IPS-18a (cell line): ENCODE measurements around the gene ADGRG3.
A peak's percentile ranks its signal among the peaks of the same experiment; 100 is the strongest.
"Not testable (repeated sequence)": the region's sequence is repeated elsewhere in the genome, so short reads cannot be mapped to it uniquely, and the experiment has no call there.

Source experiments
- H3K27ac ChIP-seq: one replicate; pipeline ENCODE4 v1.5.1; 2013; ENCODE audit warnings: low read length
- H3K27me3 ChIP-seq: one replicate; pipeline ENCODE4 v1.6.1; 2013; ENCODE audit warnings: mild to moderate bottlenecking, low read length; ENCODE audit not compliant: control insufficient read depth, insufficient read depth
- H3K36me3 ChIP-seq: one replicate; pipeline ENCODE4 v1.6.1; 2013; ENCODE audit warnings: low read depth, low read length; ENCODE audit not compliant: control insufficient read depth
- H3K4me1 ChIP-seq: one replicate; pipeline ENCODE4 v1.6.1; 2013; ENCODE audit warnings: low read depth, low read length; ENCODE audit not compliant: control insufficient read depth
- H3K4me3 ChIP-seq: one replicate; pipeline ENCODE4 v1.5.1; 2013; ENCODE audit warnings: low read length
- H3K9ac ChIP-seq: one replicate; pipeline ENCODE4 v1.6.1; 2013; ENCODE audit warnings: mild to moderate bottlenecking, low read length, moderate library complexity
- H3K9me3 ChIP-seq: one replicate; pipeline ENCODE4 v1.6.1; 2013; ENCODE audit warnings: low read depth, low read length; ENCODE audit not compliant: control insufficient read depth

ADGRG3 gene

DNA sequence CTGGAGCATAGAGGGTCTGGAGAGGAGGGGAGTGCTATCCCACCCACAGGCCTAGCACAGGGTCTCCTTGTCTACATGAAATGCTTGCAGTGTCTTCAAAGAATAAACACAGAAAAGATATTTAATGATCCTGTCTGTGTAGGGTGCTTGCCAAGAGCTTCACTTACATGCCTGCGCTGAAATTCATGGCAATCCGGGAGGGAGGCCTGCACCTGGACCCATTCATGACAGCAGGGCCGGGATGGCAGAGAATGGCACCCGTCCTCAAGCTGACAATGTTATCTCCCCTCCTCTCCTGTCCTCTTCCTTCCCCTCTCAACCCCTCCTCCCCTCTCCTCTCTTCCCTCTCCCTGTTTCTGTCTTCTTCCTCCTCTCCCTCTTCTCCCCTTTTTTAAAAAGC is 2.1 kb downstream of the ADGRG3 start:
- Histone ChIP-seq H3K4me3 (no peak overlapping the region), H3K27ac (no peak overlapping the region)

GRCh38 chr16:57671451-57671850 is 3.3 kb downstream of the ADGRG3 start:
- not testable (repeated sequence) for H3K27ac ChIP-seq, H3K27me3 ChIP-seq, H3K9me3 ChIP-seq, H3K36me3 ChIP-seq, H3K9ac ChIP-seq, H3K4me3 ChIP-seq
- H3K4me1 ChIP-seq: peaks cover 11% of the 10 kb centered on the region

More for the DNA sequence above, 2.1 kb downstream of the ADGRG3 start:
- no peaks in the 10 kb centered on the region for H3K36me3 ChIP-seq
- no peaks in the 10 kb centered on the region for H3K27me3 ChIP-seq
- H3K9me3 ChIP-seq: no peaks in the 10 kb centered on the region
- no peaks in the 10 kb centered on the region for H3K4me1 ChIP-seq
- H3K9ac ChIP-seq: no peak overlapping the region

GRCh38 chr16:57672416-57672815 is 4.3 kb downstream of the ADGRG3 start:
- H3K4me3 ChIP-seq: no peak overlapping the region
- no peaks in the 10 kb centered on the region for H3K27me3 ChIP-seq
- H3K4me1 ChIP-seq: peaks cover 12% of the 10 kb centered on the region
- no peak overlapping the region for H3K9ac ChIP-seq
- no peak overlapping the region for H3K27ac ChIP-seq
- H3K36me3 ChIP-seq: no peaks in the 10 kb centered on the region
- no peaks in the 10 kb centered on the region for H3K9me3 ChIP-seq

GRCh38 chr16:57672824-57673223 is 4.7 kb downstream of the ADGRG3 start:
- no peaks in the 10 kb centered on the region for H3K9me3 ChIP-seq
- H3K4me1 ChIP-seq: peaks cover 12% of the 10 kb centered on the region
- H3K36me3 ChIP-seq: no peaks in the 10 kb centered on the region
- no peaks in the 10 kb centered on the region for H3K27me3 ChIP-seq
- H3K27ac ChIP-seq: no peak overlapping the region
- H3K9ac ChIP-seq: no peak overlapping the region
- no peak overlapping the region for H3K4me3 ChIP-seq

DNA sequence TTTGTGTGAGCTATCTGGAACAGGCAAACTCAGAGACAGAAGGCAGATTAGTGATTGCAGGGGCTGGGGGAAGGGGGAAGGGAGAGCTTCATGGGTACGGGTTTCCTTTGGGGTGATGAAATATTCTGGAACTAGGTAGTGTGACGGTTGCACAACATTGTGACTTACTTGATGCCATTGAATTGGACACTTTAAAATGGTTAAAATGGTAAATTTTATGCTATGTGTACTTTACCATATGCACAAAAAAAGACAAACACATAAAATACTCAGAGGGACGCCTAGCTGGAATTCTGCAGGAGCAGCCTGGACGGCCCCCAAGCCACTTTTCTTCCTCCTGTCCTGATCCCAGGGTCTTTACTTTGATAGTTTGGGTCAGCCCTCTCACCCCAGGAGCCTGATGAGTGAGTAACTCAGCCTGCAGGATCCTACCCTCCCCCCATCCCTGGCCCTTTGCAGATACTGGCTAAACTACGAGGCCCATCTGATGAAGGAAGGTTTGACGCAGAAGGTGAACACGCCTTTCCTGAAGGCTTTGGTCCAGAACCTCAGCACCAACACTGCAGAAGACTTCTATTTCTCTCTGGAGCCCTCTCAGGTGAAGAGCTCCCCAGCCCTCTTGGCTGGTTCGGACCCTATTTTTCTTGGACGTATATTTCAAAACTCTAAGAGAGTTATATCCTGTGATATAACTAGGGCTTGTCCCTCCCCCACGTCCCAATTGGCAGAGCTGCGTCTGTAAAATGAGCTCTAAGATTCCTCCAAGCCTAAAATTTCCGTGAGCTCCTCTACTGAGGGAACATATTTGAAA is 7.8 kb downstream of the ADGRG3 start:
- peak overlapping the region; percentile 8 for H3K4me3 ChIP-seq
- no peak overlapping the region for H3K27ac ChIP-seq
- H3K9ac ChIP-seq: no peak overlapping the region
- H3K36me3 ChIP-seq: no peaks in the 10 kb centered on the region
- no peaks in the 10 kb centered on the region for H3K9me3 ChIP-seq
- H3K4me1 ChIP-seq: peaks cover 12% of the 10 kb centered on the region
- H3K27me3 ChIP-seq: no peaks in the 10 kb centered on the region

DNA sequence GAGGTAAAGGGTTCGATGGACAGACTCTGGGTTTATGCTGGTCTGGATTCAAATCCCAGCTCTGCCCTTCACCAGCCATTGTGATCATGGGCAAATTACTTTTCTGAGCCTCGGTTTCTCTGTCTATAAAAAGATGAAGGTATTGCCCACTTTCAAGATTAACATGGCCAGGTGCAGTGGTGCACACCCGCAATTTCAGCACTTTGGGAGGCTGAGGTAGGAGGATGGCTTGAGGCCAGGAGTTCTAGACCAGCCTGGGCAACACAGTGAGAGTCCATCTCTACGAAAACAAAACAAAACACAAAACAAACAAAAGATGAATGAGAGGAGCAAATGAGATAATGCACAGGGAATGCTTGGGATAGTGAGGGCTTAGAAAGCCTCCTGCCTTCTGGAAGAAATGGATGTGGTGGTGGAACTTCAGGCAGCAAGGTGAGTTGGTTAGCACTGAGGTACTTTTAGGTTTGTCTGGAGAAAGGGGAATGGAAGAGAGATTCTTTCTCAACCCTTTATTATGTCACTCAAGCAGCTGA is 8.5 kb downstream of the ADGRG3 start:
- no peak overlapping the region for H3K4me3 ChIP-seq
- no peak overlapping the region for H3K27ac ChIP-seq
- no peaks in the 10 kb centered on the region for H3K9me3 ChIP-seq
- no peaks in the 10 kb centered on the region for H3K36me3 ChIP-seq
- no peak overlapping the region for H3K9ac ChIP-seq
- H3K27me3 ChIP-seq: no peaks in the 10 kb centered on the region
- peaks cover 12% of the 10 kb centered on the region for H3K4me1 ChIP-seq

DNA sequence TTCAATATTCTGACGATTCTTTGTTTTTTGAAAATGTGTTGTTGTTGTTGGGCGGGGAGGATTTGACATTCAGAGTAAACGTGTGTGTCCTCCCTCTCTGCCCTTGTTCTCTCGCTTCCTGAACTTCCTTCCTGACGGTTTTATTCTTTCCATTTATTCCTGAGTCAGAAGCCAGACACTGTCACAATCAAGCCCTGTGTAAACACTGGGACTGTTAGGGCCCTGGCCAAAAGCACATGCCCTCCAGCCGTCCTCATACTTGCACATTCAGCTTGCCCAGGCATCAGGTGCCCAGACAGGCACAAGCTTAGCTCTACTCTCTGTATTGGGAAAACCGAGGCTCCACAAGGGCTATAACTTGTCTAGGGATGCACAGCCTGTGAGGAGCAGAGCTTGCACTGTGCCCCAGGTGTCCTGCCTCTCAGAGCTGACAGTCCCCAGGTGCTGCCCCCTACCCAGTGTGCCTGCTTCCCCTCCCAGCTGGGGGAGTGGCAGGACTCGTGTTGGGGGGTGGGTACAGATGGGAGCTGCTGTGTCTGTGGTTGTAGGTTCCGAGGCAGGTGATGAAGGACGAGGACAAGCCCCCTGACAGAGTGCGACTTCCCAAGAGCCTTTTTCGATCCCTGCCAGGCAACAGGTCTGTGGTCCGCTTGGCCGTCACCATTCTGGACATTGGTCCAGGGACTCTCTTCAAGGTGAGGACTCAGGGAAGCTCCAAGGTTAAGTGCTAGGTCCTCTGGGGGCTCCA is 9.7 kb downstream of the ADGRG3 start:
- H3K9ac ChIP-seq: no peak overlapping the region
- H3K36me3 ChIP-seq: no peaks in the 10 kb centered on the region
- peaks cover 12% of the 10 kb centered on the region for H3K4me1 ChIP-seq
- no peak overlapping the region for H3K4me3 ChIP-seq
- no peaks in the 10 kb centered on the region for H3K9me3 ChIP-seq
- no peaks in the 10 kb centered on the region for H3K27me3 ChIP-seq
- H3K27ac ChIP-seq: no peak overlapping the region

GRCh38 chr16:57679016-57679415 is 10.9 kb downstream of the ADGRG3 start:
- no peaks in the 10 kb centered on the region for H3K36me3 ChIP-seq
- H3K4me1 ChIP-seq: peaks cover 12% of the 10 kb centered on the region
- H3K27ac ChIP-seq: no peak overlapping the region
- no peaks in the 10 kb centered on the region for H3K9me3 ChIP-seq
- H3K4me3 ChIP-seq: no peak overlapping the region
- no peaks in the 10 kb centered on the region for H3K27me3 ChIP-seq
- H3K9ac ChIP-seq: no peak overlapping the region

DNA sequence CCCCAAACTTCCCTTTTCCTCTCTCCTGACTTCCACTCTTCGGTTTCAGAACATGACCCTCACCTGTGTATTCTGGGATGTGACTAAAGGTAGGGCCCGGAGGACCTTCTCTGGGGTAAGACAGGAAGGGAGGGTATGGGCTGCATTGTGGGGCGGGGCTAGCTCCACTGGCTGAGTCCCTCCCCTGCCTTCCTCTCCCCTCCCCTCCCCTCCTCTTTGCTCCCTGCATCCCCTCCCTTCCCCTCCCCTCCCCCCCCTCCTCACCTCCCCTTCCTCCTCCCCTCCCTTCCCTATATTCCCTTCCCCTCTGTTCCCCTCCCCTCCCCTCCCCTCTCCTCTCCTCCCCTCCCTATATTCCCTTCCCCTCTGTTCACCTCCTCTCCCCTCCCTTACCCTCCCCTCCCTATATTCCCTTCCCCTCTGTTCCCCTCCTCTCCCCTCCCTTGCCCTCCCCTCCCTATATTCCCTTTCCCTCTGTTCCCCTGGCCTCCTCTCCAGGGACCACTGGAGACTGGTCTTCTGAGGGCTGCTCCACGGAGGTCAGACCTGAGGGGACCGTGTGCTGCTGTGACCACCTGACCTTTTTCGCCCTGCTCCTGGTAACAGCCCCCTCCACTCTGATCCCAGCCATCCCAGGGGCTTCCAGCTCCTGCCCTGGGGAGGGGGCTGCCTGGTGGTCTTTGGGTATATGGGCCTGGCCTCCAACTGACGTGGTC is 11.8 kb downstream of the ADGRG3 start:
- Histone ChIP-seq H3K9me3 (no peaks in the 10 kb centered on the region), H3K4me1 (peaks cover 12% of the 10 kb centered on the region), H3K4me3 (no peak overlapping the region), H3K36me3 (no peaks in the 10 kb centered on the region), H3K27ac (no peak overlapping the region), H3K9ac (no peak overlapping the region), H3K27me3 (no peaks in the 10 kb centered on the region)

- H3K4me3 ChIP-seq: no peak overlapping the region
- no peak overlapping the region for H3K9ac ChIP-seq
- no peak overlapping the region for H3K27ac ChIP-seq
- H3K9me3 ChIP-seq: no peaks in the 10 kb centered on the region
- no peaks in the 10 kb centered on the region for H3K36me3 ChIP-seq
- H3K27me3 ChIP-seq: no peaks in the 10 kb centered on the region
- peaks cover 6% of the 10 kb centered on the region for H3K4me1 ChIP-seq
Observed at GRCh38 chr16:57680842-57681375, 12.8 kb downstream of the ADGRG3 start.
